Hematopoietic multipotent progenitor cell treated with erythropoietin and hydrocortisone succinate and interleukin-3 and kit ligand, for 8 days (in vitro differentiated cells): ENCODE results near the gene USP49.
"Not testable (repeated sequence)": the region's sequence is repeated elsewhere in the genome, so short reads cannot be mapped to it uniquely, and the experiment has no call there.

ENCODE experiments used
- DNase-seq: peaks from one replicate; pipeline ENCODE4 v3.0.0-alpha.2; 2015

Gene USP49

DNA sequence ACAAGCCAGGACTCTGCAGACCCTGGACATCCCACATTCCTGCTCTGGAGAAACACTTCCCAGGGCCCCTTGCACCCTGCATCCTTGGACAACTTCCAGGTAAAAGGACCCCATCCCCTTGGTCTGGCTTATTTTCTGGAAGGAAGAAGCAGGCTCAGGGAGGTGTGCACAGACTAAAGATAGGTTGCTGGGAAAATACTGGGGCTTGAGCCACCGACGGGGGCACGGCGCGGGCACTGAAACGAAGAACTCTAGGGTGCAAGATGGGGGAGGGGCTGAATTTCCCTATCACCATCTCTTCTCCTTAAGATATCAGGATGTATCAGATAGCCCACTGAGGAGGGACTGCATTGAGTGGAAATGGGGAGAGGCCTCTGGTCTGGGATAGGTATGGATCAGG lies 116.3 kb downstream of the USP49 start:
- DNase-seq = no peak

DNA sequence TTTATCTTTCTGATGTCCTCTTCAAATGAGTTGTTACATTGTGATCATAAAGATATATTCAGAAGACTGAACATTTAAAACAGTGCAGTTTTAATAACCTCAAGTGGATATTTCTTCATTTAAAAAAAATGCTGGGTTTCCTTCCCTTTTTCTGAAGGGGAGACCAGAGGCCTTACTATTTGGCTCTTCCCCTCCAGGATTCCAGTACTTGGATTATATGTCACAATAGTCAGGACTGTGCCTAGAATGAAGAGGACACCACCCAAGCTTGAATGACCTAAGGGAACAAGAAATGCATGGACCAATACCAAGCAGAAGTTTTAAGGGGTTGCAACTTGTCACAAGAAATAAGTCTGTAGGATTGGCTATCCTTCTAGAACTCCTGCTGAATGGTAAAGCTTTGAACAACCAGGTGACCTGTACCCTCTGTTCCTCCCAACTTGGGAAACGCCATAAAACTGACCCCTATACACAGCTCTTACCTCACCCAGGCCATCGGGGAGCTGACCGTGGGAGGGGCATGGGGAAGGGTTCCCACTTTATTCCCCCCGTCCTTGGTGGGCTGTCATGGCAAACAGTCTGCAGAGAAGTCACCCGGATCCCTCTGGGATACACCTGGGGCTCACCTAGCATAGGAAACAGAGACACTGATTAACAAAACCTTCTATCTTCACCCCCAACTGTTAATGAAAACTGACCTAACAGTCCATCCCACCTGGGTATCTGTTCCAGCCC lies 117.5 kb downstream of the USP49 start:
- no peak for DNase-seq

DNA sequence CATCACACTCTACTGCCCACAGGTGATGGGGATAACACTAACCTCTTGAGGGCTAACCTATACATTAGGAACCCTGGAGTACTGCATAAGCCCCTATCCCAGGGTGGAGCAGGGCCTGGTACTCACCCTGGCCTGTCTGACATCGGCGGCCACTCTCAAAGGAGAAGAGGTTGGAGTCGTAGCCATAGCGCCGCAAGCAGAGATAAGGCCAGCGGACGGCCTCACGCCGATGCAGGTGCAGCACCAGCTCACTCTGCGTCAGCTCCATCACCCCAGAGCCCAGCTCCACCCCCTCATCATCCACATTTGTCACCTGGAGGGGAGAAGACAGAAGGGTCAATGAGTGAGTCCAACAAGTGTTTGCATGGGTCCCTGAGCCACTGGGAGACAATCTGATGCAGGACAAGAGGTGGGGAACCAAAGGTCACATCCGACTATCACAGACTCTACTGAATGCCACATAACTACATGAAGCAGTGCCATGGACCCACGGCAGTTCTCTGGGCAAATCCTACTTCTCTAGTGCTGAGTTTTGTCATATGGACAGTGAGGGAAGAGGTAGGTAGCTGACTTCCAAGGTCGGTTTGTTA lies 119.8 kb downstream of the USP49 start:
- no peak for DNase-seq

DNA sequence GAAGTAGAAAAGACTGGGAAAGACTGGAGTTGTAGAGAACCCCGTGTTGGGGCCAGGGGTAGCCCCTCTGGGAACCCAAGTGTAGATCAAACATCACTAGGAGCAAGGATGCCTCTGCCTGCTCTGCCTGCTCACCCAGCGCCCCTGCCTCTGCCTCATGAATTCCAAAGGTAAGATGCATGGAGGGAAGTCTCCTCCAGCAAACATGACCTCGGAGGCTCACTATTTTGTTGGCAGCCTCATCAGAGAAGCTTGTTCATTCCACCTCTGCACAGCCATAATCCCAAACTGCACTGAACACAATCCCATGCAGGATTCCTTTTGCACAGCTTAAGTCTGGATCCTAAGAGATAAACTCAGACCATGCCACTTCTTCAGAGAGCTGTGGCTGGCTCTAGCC lies 120.3 kb downstream of the USP49 start:
- no peak for DNase-seq

DNA sequence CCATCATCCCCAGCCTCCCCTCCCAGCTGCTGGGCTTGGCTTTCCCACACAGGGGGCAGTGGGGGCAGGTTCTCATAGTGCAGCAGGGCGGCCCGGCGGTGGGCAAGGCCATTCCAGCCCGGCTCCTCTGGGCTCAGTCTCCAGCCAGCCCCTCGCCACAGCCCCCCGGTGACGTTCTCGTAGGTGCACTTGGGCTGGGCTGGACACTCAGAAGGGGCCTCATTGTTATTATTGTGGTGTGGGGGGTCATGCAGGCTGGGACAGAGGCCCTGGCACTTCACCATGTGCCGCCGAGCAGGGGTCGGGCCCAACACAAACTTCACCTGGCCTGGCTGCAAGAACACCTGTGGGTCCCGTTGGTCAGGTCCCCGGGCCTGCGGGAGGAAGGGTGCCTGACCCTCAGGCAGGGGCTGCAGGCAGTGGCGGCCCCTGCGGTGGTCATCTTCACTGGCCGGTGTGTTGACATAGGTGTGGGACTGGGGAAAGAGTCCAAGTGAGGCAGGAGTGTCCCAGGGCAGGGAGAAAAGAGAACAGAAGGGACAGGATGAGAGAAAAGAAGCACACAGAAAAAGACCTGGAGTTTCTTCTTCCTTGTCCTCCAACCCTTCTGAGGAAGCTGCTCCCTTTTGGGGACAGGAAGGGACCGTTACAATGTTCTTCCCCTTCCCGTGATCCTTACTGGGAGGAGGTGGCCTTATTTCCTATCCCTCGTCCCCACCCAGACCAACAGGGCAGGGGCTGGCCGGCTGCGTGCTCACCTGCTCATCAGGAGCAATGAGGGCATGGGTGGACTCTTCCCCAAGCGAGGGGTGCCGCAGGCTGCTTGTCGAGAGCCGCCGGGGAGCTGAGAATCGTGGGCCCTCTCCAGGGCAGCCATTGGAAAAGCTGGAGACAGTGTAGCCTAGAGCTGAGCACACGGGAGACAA lies 123.9 kb downstream of the USP49 start:
- DNase-seq = no peak

DNA sequence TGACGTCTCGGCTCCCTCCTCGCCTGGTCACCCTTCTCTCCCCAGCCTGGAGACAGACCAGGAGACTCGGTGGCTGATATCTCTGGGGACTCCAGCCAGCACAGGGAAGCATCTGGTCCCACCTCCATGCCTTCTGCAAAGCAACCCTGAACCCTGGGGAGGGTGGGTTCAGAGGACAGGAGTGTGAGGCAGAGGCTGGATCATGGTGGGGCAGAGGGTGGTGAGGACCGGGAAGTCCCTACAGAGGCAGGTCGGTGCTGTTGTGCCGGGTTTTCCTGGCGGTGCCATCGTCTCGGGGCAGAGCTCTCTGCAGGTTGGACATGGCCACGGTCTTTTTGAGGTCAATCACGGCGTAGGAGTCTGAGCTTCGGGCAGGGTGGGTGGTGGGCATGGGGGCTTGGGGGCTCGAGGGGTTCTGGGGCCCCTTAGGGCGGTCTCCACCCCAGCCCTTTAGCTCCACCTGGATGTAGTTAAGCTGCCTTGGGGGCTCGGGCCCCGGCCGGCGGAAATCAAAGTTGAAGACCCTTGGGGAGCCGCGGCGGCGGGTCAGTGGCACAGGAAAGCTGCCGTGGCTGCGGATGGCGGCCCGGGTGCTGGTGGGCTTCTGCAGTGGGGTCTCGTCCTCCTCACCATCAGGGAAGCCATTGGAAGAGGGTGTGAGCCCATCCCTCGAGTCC lies 124.7 kb downstream of the USP49 start:
- no peak for DNase-seq

DNA sequence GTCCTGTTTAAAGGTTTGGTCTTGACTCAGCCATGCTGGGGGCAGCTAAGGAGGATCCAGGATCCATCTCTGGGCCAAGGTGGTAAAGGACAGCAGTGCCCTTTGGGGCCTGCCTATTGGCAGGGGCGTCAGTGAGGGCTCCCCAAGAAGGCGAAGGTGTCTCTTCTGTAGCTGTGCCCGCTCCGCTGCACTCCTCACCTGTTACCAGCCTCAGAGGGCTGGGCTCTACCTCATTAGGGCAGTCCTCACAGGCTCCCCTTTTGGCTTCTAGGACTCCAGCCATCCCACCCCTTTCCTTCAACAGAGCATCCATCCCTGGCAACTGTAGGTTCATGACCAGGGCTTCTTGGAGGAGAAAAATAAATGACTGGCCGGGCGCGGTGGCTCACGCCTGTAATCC lies 125.8 kb downstream of the USP49 start:
- DNase-seq = no peak

DNA sequence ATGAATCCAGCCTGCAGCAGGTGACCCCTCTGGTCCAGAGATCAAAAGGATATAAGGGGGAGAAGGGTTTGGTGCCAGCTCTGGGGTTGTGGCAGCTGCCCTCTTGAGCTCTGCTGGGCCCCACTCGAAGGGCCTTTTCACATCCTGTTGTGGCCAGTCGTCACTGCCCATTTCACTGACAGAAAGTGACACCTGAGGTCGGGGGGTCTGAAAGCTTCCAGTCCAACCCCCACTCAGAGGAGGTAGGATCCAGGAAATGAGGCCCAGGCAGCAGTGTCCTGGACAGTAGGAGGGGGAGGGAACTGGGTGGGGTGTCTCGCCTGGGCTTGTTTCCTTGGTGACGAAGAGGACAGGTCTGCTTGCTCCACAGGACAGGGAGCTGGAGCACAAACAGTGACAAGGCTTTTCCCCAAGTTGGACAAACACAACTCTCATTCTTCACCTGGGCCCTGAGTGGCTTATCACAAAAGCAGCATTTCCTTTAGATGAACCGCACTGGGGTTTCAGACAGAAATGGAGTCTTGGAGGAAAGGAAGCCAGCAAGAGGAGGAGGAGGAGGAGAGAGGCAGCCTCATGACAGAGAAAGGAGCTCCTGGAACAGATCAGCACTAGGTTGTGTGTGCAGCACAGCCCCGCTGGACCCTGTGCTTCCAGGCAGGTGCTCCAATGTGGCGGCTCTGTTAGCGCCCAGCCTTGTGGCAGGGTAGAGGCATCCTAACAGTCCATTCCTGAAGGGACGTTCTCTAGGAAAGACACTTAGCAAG lies 126.4 kb downstream of the USP49 start:
- DNase-seq = peak; percentile 49

DNA sequence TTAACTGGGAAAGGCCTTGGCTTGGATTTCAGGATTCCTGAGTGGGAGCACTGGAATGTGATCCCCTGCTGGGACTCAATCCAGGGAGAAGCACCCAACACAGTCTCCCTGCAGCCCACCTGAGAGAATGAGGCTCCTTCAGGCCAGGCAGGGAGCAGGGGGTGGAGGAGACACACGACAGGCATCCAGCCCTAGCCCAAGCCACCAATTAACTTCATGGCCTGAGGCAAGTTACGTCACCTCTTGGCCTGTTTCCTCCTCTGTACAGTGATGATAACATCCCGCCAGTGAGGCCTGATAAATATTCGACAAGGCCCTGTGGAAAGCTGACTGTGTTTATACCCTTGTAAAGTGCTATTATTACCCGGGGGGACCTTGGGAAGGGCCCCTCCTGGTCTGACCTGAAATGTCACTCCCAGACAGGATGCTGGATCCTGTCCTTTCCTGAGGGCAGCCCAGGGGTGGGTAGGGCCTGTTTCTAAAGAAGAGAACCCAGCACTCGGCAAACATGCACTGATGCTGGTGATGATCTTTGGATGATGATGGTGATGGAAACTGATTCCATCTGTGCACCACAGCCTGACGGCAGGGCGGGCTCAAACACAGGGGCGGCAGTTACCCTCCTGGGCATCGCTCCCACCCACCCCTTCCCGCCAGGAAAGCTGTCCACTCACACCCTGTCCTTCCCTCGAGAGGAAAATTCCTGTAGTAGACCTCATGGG lies 127.9 kb downstream of the USP49 start:
- DNase-seq = peak; percentile 87

DNA sequence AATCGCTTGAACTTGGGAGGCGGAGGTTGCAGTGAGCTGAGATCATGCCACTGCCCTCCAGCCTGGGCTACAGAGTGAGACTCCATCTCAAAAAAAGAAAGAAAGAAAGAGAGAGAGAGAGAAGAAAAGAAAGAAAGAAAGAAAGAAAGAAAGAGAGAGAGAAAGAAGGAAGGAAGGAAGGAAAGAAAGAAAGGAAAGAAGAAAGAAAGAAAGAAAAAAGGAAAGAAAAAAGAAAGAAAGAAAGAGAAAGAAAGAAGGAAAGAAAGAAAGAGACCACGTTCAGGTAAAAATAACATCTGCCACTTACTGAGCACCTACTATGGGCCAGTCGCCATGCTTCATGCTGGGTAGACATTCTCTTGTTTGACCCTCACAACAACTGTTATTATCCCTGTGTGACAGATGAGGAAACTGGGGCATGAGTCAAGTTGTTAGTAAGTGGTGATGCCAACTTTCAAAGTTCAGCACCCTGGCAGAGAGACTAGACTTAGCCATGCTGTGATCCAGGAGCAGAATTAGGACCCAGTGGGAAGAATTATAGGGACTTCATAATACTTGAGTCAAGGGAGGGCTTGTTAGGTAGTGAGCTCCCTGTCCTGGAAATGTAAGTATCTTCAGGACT lies 129.0 kb downstream of the USP49 start:
- not testable (repeated sequence) for DNase-seq

DNA sequence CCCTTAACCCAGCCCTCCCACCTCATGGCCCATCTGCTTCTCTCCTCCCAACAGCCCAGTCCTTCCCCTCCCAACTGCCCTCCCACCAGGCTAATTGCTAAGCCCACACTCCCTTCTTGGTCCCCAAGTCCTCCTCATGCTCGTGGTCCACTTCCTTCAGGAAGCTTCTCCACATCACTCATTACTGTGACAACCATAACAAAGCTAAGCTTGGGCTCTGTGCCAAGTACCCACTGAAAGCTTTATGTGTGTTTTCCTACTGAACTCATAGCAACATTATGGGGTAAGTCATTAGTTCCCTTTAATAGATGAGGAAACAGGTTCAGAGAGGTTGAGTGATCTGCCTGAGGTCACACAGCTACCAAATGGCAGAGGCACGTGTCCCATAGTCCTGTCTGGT lies 131.7 kb downstream of the USP49 start:
- no peak for DNase-seq

DNA sequence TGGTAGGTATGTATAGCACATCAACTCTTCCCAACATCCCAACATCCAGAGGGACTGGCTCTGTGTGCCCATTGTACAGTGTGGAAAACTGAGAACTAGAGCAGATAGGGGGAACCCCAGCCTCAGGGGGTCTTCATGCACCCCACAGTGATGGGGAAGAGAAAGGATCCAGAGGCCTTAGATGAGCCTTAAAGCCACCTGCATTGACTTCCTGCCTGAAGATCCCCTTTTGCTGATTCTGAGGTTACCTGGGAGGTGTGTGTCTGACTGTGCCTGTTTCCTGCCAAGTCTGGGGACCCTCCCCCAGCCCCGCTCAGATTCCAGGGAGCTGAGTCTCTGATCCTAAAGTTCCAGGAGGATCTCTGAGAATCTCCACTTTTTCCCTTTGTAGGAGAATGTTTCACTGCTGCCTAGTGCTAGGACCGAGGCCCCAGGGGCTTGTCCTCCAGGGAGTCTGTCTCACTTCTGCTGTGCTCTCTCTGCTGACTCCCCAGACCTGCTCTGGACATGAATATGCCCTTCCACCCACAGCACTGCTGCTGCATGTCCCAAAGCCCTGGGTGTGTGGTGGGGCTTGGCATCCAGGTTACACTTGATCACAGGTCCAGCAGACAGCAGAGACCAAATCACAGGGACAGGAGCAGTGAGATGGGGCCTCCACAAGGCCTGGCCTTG lies 135.1 kb downstream of the USP49 start:
- no peak for DNase-seq

DNA sequence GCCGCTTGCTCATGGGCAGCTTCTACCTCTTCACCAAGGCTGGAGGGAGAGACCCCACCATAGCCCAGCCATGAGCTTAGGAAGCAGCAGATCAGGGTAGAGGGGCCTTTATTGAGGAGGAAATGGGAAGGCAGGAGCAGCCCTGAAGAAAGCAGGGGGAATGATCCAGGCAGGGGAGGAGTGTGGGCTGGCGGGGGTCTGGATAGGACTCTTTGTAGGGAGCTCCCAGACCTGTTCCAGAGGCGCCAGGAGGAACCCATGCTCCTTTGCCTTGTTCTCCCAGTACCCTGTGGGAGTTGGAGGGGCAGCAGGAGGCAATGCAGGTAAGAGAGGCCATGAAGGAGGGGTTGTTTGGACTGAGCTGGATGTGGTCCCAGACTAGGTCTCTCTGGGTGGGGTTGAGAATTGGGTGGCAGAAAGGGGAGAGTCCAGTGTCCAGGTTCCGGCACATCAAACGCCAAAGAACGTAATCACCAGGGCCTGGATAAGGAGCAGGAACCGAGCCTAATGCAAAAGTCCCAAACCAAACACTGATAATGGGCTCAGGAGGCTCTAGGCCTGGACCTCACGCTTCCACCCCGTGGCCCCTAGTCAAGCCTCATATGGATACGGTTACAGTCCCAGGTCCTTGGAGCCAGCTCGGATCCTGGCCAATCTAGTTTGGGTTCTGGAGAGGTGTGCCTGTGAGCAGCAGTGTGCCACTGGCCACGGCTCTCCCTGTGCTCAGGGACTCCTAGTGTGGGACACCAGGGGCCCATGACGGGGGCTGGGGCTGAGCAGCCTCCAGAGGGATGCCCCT lies 135.9 kb downstream of the USP49 start:
- DNase-seq = no peak

DNA sequence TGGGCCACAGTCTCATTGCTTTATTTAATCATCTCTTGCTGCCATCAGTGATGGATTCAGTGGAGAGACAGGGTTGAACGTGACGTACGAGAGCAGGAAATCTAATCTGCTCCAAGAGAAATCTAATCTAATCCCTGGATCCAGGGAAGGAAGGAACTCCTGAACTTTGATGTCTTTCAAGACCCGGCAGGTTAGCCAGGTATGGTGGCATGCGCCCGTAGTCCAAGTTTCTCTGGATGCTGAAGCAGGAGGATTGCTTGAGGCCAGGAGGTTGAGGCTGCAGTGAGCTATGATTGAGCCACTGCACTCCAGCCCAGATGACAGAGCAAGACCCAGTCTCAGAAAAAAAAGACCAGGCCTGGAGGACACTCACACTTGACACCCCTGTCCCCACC lies 136.5 kb downstream of the USP49 start:
- DNase-seq = no peak

DNA sequence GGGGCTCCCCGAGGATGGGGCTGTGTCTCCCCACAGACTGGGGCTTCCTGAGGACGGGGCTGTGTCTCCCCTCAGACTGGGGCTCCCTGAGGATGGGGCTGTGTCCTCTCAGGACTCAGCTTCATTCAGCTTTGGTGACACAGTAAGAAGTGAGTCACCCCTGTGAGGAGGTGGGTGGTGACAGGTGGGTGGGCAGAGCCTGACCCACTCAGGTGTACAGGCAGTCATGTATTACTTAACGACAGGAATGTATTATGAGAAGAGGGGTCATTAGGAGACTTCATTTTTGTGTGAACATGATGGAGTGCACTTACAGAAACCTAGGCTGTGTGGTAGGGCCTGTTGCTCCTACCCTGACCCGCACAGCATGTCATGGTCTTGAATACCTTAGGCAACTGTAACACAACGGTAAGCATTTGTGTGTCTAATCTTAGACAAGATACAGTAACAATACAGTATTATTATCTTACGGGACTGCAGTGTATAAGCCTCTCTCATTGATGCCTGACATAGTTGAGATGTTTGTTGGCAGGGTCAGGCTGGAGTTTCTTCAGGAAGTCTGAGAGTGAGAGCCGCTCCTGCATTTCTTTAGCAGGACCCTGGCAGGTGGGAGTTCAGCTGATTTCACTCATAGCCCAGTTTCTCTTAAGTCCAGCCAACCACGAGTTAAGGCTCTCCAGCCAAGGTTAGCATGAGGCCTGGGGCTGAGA lies 137.1 kb downstream of the USP49 start:
- no peak for DNase-seq

DNA sequence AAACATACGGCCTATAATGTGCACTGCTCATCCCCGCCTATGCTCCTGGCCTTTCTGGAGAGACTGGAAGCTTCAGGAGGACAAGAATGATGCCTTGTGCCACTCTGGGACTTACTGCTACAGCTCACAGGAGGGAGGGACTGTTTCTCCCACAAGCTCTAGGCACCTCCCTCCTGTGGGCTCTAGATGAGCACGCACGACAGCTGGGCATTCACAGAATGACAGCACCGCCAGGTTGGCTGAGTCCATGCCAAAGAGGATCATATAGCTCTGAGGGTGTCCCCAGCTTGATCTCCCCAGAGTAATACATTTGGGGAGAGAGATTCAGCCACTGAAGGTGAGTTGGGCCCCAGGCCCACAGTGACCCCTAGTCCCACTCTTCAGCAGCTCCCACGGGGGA lies 137.9 kb downstream of the USP49 start:
- no peak for DNase-seq

DNA sequence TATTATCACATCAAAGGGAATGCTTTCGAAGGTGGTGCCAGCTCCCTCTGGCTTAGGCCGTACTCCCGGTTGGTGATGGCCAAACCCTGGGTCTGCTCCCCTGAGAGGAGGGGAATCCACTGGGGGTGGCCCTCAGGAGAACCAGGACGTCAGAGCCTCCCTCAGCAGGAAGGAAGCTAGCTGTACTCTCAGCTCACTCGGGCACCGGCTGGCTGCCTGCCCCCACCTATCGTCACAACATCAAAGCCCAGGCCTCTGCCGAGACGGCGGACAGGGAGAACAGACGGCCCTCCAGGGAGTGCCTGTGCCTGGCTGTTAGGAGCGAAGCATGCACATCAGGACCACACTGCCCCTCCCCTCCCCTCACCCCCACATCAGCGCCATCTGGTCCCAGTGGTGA lies 138.8 kb downstream of the USP49 start:
- no peak for DNase-seq

DNA sequence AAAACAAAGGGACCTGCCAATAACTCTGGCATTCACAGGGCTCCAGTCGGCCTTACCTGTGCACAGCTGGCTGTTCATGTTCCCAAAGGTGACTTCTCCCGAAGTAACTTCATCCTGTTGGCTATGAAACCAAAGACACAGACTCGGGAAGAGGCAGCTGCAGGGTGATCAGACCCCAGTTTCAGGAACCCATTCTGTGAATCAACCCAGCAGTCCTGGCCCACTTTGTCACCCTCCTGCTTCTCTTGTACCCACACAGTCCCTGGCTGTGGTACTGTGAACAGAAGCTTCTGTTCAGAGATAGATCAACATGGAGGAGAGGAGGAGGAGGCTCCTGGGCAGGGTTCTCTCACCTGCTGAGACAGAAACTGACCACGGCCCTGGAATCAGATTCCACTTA lies 139.3 kb downstream of the USP49 start:
- no peak for DNase-seq

DNA sequence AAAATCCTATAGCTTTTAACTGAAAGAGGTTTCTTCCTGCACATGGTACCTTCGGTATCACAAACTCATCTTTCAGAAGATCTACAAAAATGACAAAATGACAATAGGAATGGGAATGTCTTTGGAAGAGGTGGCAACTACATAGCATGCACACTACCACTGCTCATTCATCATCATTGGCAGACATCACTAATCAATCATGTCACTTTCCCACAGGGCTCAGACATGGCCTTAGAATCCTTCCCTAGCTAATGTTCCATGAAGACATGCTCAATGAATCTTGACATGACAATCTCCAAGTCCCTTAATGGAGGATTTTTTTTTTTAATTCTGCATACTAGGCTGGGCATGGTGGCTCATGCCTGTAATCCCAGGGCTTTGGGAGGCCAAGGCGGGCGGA lies 144.8 kb downstream of the USP49 start:
- no peak for DNase-seq
